Right atrium auricular region (tissue), 2 donors: ENCODE data around the gene LMTK2. TPM values are rescaled to one million over a fixed set of nuclear protein-coding genes. Genes with fewer than 3 reads are reported as not detected.
A peak's percentile ranks its signal among the peaks of the same experiment; 100 is the strongest.

ENCODE experiments used
- DNase-seq: peaks from one replicate; pipeline ENCODE4 v3.0.0-alpha.2; 2019; ENCODE audit warnings: low spot score
- H3K27ac ChIP-seq, 2 donors: fragments of 200-600 bp; sonication (generic); 1 replicate in 1 of 2; 2 replicates in 1 of 2; pipeline ENCODE4 v1.5.1; 2016 to 2019
- H3K27me3 ChIP-seq, 2 donors: fragments of 200-600 bp; sonication (generic); one replicate each; pipeline versions ENCODE4 v1.5.1 to v1.6.0; 2017 to 2019
- H3K36me3 ChIP-seq: fragments of 200-600 bp; sonication (generic); one replicate; pipeline ENCODE4 v1.5.1; 2016
- H3K4me1 ChIP-seq, 2 donors: fragments of 200-600 bp; sonication (generic); one replicate each; pipeline versions ENCODE4 v1.5.1 to v1.6.0; 2017 to 2019
- H3K4me3 ChIP-seq, 2 donors: fragments of 200-600 bp; sonication (generic); 1 replicate in 1 of 2; 2 replicates in 1 of 2; pipeline ENCODE4 v1.5.1; 2017 to 2019; ENCODE audit warnings: mild to moderate bottlenecking in 1 of 2, moderate library complexity in 1 of 2
- H3K9me3 ChIP-seq, 2 donors: fragments of 200-600 bp; sonication (generic); one replicate each; pipeline ENCODE4 v1.5.1; 2019
- CTCF ChIP-seq, 2 donors: fragments of 200-600 bp; sonication (generic); IDR thresholded peaks; one replicate each; pipeline ENCODE4 v1.5.1; 2019; ENCODE audit warnings: antibody characterized with exemption in 2 of 2
- total RNA-seq, 2 donors: library from RNA; depleted of rRNA; stranded (reverse); fragments of >200 nt; gene quantifications; one replicate each; pipeline ENCODE4 v1.1.0, GENCODE V29; 2016

LMTK2 gene
- total RNA-seq, 2 donors from 2014 or later, result 39.2 to 54.1 TPM

DNA sequence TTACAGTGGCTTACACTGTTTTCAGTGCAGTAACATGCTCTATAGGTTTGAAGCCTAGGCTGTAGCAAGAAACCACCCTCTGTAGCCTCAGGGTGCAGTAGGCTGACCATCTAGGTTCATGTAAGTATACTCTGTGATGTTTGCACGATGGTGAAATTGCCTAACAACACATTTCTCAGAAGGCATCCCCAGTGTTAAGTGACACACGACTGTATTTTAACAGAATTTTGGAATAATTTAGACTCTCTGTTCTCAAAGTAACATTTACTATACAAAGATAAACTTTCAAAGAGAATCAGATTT lies 60.0 kb downstream of the LMTK2 start:
- H3K27ac ChIP-seq, result no peak overlapping the region
- H3K4me3 ChIP-seq, result no peak overlapping the region
- peaks cover 0 to 20% of the 10 kb centered on the region in 2 donors for H3K4me1 ChIP-seq
- no peaks in the 10 kb centered on the region for H3K9me3 ChIP-seq
- no peak for TF ChIP-seq CTCF (IDR thresholded peaks at IDR 0.05)
- no peaks in the 10 kb centered on the region for H3K36me3 ChIP-seq
- no peak for DNase-seq
- no peaks in the 10 kb centered on the region for H3K27me3 ChIP-seq

GRCh38 chr7:98167653-98168052 lies 61.0 kb downstream of the LMTK2 start:
- Histone ChIP-seq H3K9me3 (no peaks in the 10 kb centered on the region), H3K4me1 (peaks cover 0 to 20% of the 10 kb centered on the region in 2 donors), H3K27me3 (no peaks in the 10 kb centered on the region), H3K36me3 (peaks cover 5% of the 10 kb centered on the region), H3K27ac (no peak overlapping the region), H3K4me3 (no peak overlapping the region)
- no peak for DNase-seq
- TF ChIP-seq CTCF (IDR thresholded peaks at IDR 0.05), result no peak

GRCh38 chr7:98168181-98168903 lies 61.7 kb downstream of the LMTK2 start:
- Histone ChIP-seq H3K4me1 (peaks cover 0 to 17% of the 10 kb centered on the region in 2 donors), H3K9me3 (no peaks in the 10 kb centered on the region), H3K36me3 (peaks cover 7% of the 10 kb centered on the region), H3K4me3 (no peak overlapping the region), H3K27me3 (no peaks in the 10 kb centered on the region), H3K27ac (no peak overlapping the region)
- peak; percentile 68 to 88 for TF ChIP-seq CTCF (IDR thresholded peaks at IDR 0.05)
- peak; percentile 68 for DNase-seq

DNA sequence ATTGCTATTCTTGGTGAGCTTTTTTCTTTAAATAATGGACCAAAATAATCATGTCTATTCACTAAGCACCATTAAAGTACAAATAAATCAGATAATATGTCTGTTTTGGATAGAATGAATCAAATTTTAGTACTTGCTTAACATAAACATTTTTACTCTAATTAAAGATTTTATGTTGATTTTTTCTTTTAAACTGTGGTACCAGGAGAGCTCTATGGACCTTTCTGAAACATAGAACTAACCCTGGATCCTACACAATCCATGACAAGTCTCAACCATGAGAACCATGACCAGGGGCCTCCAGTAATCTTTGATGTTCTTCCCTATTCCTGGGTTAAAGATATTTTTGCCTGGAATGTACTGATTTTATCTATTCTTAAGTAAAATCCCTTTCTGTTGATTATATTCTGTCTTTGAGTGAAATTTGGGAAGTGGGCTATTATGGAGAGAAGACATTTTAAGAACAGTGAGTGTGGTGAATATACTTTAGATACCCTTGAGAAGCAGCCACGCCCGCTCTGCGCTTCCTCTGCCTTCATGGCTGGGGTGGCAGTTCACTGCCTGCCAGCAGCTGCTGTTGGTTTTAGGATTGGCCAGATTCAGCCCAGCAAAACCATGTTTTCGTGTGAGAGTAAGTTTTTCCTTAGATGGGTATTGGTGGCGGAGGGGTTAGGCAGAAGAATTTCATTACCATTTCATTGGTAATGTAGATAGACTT lies 62.4 kb downstream of the LMTK2 start:
- no peak overlapping the region for H3K27ac ChIP-seq
- H3K9me3 ChIP-seq, result no peaks in the 10 kb centered on the region
- no peak for DNase-seq
- TF ChIP-seq CTCF (IDR thresholded peaks at IDR 0.05), result peak in 1 of 2 donors; percentile 16
- H3K36me3 ChIP-seq, result peaks cover 7% of the 10 kb centered on the region
- peaks cover 0 to 10% of the 10 kb centered on the region in 2 donors for H3K4me1 ChIP-seq
- no peaks in the 10 kb centered on the region for H3K27me3 ChIP-seq
- H3K4me3 ChIP-seq, result no peak overlapping the region

GRCh38 chr7:98170966-98171365 lies 64.3 kb downstream of the LMTK2 start:
- H3K4me3 ChIP-seq, result no peak overlapping the region
- H3K27me3 ChIP-seq, result no peaks in the 10 kb centered on the region
- no peaks in the 10 kb centered on the region for H3K9me3 ChIP-seq
- TF ChIP-seq CTCF (IDR thresholded peaks at IDR 0.05), result no peak
- H3K4me1 ChIP-seq, result peaks cover 0 to 14% of the 10 kb centered on the region in 2 donors
- no peak for DNase-seq
- H3K27ac ChIP-seq, result no peak overlapping the region
- peaks cover 13% of the 10 kb centered on the region for H3K36me3 ChIP-seq
